A549 treated with CpdA at 1 μM for 4 hours (cell line): ENCODE measurements around the gene SYT15B. TPM values are rescaled to one million over a fixed set of nuclear protein-coding genes. Genes with fewer than 3 reads are reported as not detected.

Experiments
- total RNA-seq: library from RNA; stranded (reverse); fragments of 200-300 nt; extraction: Qiagen RNA extraction; gene quantifications from 5 replicates; pipeline ENCODE4 v1.2.3, GENCODE V29; 2022; ENCODE audit warnings: low read depth

The SYT15B gene
- total RNA-seq, result 2.6 to 4.2 TPM (median 3.0 TPM) in 5 replicates

DNA sequence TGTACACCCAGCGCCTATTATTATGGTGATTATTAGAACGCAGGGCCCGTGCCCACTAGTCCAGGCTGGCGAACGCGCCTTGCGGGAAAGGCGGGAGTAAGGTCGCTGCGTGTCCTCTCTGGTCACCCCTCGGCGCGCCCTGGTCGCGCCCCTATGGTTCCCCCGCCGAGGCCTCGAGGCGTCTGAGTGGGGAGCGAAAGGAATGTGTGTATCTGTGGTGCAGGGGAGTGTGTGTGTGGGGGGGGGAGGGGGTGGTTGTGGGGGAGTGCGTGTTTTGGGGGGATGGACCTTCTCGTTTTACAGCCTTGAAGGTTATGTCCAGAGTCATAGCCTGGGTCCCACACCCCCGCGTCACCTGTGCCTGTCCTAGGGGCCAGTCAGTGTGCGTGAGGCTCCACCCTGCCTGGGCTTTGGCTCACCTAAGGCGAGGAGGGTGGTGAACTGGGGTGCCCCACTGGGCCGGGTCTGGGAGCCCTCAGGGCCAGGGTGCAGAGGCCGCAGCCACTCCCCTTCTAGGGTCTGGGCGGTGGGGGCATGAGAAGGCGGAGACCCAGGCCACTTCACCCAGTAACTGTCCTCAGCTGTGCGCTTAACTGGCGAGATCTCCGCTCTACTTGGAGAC, at the start of gene SYT15B:
TSS of gene SYT15B (minus strand) at position 39 of the 622 bp plus-strand sequence. CDS start 952 bp downstream, outside the sequence.

Other genes starting within 250 kb of the SYT15B start
- gene AGAP9, start 240.0 kb downstream of the SYT15B start, total RNA-seq, result 7.7 to 11.5 TPM (median 9.2 TPM) in 5 replicates
- gene NPY4R2, start 155.1 kb upstream of the SYT15B start, total RNA-seq, result 16.3 to 28.5 TPM (median 22.6 TPM) in 5 replicates
- 1.2 to 4.7 TPM (median 1.8 TPM) in 3 of 5 replicates, not detected in the others for gene FAM25C, start 236.2 kb upstream of the SYT15B start, total RNA-seq